Breast epithelium (tissue), 4 donors: ENCODE measurements around the gene PDCD10. TPM values are rescaled to one million over a fixed set of nuclear protein-coding genes. Genes with fewer than 3 reads are reported as not detected.

ENCODE experiments used
- DNase-seq, 2 donors: peaks; one replicate each; pipeline ENCODE4 v3.0.0-alpha.2; 2019; ENCODE audit warnings: low spot score in 2 of 2
- H3K27ac ChIP-seq, 2 donors: fragments of 200-600 bp; sonication (generic) in 1 of 2; one replicate each; pipeline ENCODE4 v1.5.1; 2016 to 2019; ENCODE audit warnings: mild to moderate bottlenecking in 1 of 2
- H3K27me3 ChIP-seq, 2 donors: fragments of 200-600 bp; sonication (generic) in 1 of 2; one replicate each; pipeline versions ENCODE4 v1.5.1 to v1.6.0; 2017 to 2019; ENCODE audit warnings: control low read depth in 1 of 2, mild to moderate bottlenecking in 1 of 2
- H3K36me3 ChIP-seq: fragments of 200-600 bp; one replicate; pipeline ENCODE4 v1.5.1; 2019
- H3K4me1 ChIP-seq, 2 donors: fragments of 200-600 bp; sonication (generic); one replicate each; pipeline ENCODE4 v1.5.1; 2016 to 2019; ENCODE audit warnings: control low read depth in 1 of 2
- H3K4me3 ChIP-seq, 3 donors: fragments of 200-600 bp; sonication (generic); 1 replicate in 2 of 3; 2 replicates in 1 of 3; pipeline ENCODE4 v1.5.1; 2016 to 2019; ENCODE audit warnings: mild to moderate bottlenecking in 3 of 3, moderate library complexity in 2 of 3
- H3K9me3 ChIP-seq, 2 donors: fragments of 200-600 bp; sonication (generic) in 1 of 2; one replicate each; pipeline ENCODE4 v1.5.1; 2016 to 2019; ENCODE audit warnings: control low read depth in 1 of 2
- CTCF ChIP-seq, 3 donors: fragments of 450-650 bp; IDR thresholded peaks; one replicate each; pipeline ENCODE4 v1.5.1; 2016 to 2017; ENCODE audit warnings: antibody characterized with exemption in 3 of 3, mild to moderate bottlenecking in 3 of 3, moderate library complexity in 3 of 3
- POLR2A ChIP-seq: fragments of 450-650 bp; IDR thresholded peaks from one replicate; pipeline ENCODE4 v1.6.1; 2016; ENCODE audit warnings: antibody characterized with exemption, mild to moderate bottlenecking, moderate library complexity
- POLR2AphosphoS5 ChIP-seq, 3 donors: sonication (generic); formaldehyde crosslinking; IDR thresholded peaks; one replicate each; pipeline ENCODE4 v1.6.1; 2017; ENCODE audit warnings: antibody characterized with exemption in 3 of 3
- intact Hi-C: fragments of 100-400 bp; cut with DNase I; formaldehyde crosslinking; loops from one replicate; pipeline ENCODE4 v1.15.1; 2023; ENCODE audit warnings: low total_unique reads
- total RNA-seq, 3 donors: library from RNA; depleted of rRNA; stranded (reverse); fragments of >200 nt; gene quantifications; one replicate each; pipeline ENCODE4 v1.1.0, GENCODE V29; 2016

Gene PDCD10
- total RNA-seq, 3 donors from 2014 or later = 64.6 to 85.9 (median 79.6) TPM

GRCh38 chr3:167714871-167715270 is 19.8 kb downstream of the PDCD10 start:
- Histone ChIP-seq H3K4me3 (no peak overlapping the region), H3K4me1 (no peaks in the 10 kb centered on the region), H3K36me3 (peaks cover 4% of the 10 kb centered on the region)

GRCh38 chr3:167712445-167712844 is 22.2 kb downstream of the PDCD10 start:
- H3K27ac ChIP-seq = no peak overlapping the region
- intact Hi-C loops = no loop called here

More at GRCh38 chr3:167714871-167715270, 19.8 kb downstream of the PDCD10 start:
- TF ChIP-seq POLR2AphosphoS5 (IDR thresholded peaks at IDR 0.05) (no peak), CTCF (IDR thresholded peaks at IDR 0.05) (no peak), POLR2A (no peak)
- no peaks in the 10 kb centered on the region for H3K9me3 ChIP-seq
- no peak overlapping the region for H3K27ac ChIP-seq
- DNase-seq = no peak
- H3K27me3 ChIP-seq = no peaks in the 10 kb centered on the region
- intact Hi-C loops = no loop called here

GRCh38 chr3:167711439-167711838 is 23.3 kb downstream of the PDCD10 start:
- H3K27ac ChIP-seq = no peak overlapping the region
- intact Hi-C loops = no loop called here

More at GRCh38 chr3:167712445-167712844, 22.2 kb downstream of the PDCD10 start:
- Histone ChIP-seq H3K4me1 (no peaks in the 10 kb centered on the region), H3K4me3 (no peak overlapping the region), H3K9me3 (no peaks in the 10 kb centered on the region), H3K27me3 (no peaks in the 10 kb centered on the region), H3K36me3 (no peaks in the 10 kb centered on the region)
- no peak for DNase-seq
- no peak for TF ChIP-seq POLR2A

GRCh38 chr3:167710552-167710951 is 24.1 kb downstream of the PDCD10 start:
- Histone ChIP-seq H3K9me3 (no peaks in the 10 kb centered on the region), H3K4me1 (no peaks in the 10 kb centered on the region), H3K27ac (no peak overlapping the region), H3K36me3 (no peaks in the 10 kb centered on the region), H3K27me3 (no peaks in the 10 kb centered on the region), H3K4me3 (no peak overlapping the region)
- intact Hi-C loops = no loop called here
- DNase-seq = no peak
- no peak for TF ChIP-seq POLR2AphosphoS5 (IDR thresholded peaks at IDR 0.05)
- TF ChIP-seq POLR2A = no peak
- TF ChIP-seq CTCF (IDR thresholded peaks at IDR 0.05) = no peak

More at GRCh38 chr3:167711439-167711838, 23.3 kb downstream of the PDCD10 start:
- TF ChIP-seq POLR2AphosphoS5 (IDR thresholded peaks at IDR 0.05) (no peak), CTCF (IDR thresholded peaks at IDR 0.05) (no peak), POLR2A (no peak)
- Histone ChIP-seq H3K9me3 (no peaks in the 10 kb centered on the region), H3K4me1 (no peaks in the 10 kb centered on the region), H3K36me3 (no peaks in the 10 kb centered on the region), H3K4me3 (no peak overlapping the region), H3K27me3 (no peaks in the 10 kb centered on the region)
- no peak for DNase-seq

GRCh38 chr3:167709690-167710089 is 25.0 kb downstream of the PDCD10 start:
- Histone ChIP-seq H3K27ac (no peak overlapping the region), H3K27me3 (no peaks in the 10 kb centered on the region), H3K36me3 (no peaks in the 10 kb centered on the region), H3K9me3 (no peaks in the 10 kb centered on the region), H3K4me3 (no peak overlapping the region), H3K4me1 (no peaks in the 10 kb centered on the region)
- TF ChIP-seq CTCF (IDR thresholded peaks at IDR 0.05) = no peak
- no peak for TF ChIP-seq POLR2AphosphoS5 (IDR thresholded peaks at IDR 0.05)
- no peak for TF ChIP-seq POLR2A
- DNase-seq = no peak
- intact Hi-C loops = no loop called here

- Histone ChIP-seq H3K9me3 (no peaks in the 10 kb centered on the region), H3K27ac (no peak overlapping the region), H3K4me3 (no peak overlapping the region), H3K4me1 (no peaks in the 10 kb centered on the region), H3K27me3 (no peaks in the 10 kb centered on the region), H3K36me3 (no peaks in the 10 kb centered on the region)
- intact Hi-C loops = no loop called here
- DNase-seq = no peak
- TF ChIP-seq CTCF (IDR thresholded peaks at IDR 0.05) (no peak), POLR2AphosphoS5 (IDR thresholded peaks at IDR 0.05) (no peak), POLR2A (no peak)
Measured at GRCh38 chr3:167705840-167706239, 28.9 kb downstream of the PDCD10 start.
